IMR-90 (cell line): ENCODE data around the gene NPDC1. TPM values are rescaled to one million over a fixed set of nuclear protein-coding genes. Genes with fewer than 3 reads are reported as not detected.

Experiments
- ATAC-seq: fragments of 200-7000 bp; cut with Tn5 transposase; 2 replicates; pipeline ENCODE4 v1.9.1; 2020; ENCODE audit warnings: low read depth, mild to moderate bottlenecking, moderate library complexity
- BruUV-seq: library from RNA; stranded (reverse); fragments of 400-500 nt; replicated peaks from 2 replicates; lab custom pipeline; 2021; lab: Mats Ljungman, UMichigan
- CTCF ChIA-PET: fragments of 300-600 bp; formaldehyde crosslinking; extraction: SDS; loops from one replicate; lab custom pipeline; 2021; ENCODE audit warnings: antibody characterized with exemption; lab: Yijun Ruan, JAX
- POLR2A ChIA-PET: fragments of 300-600 bp; sonication (Branson Sonifier 250); formaldehyde crosslinking; loops from one replicate; lab custom pipeline; 2022; ENCODE audit warnings: antibody characterized with exemption; ENCODE audit not compliant: unreplicated experiment; lab: Charles Lee
- DNase-seq: peaks from one replicate; pipeline ENCODE4 v3.0.0; 2013
- H2AFZ ChIP-seq: replicated peaks from 2 replicates; pipeline ENCODE3; 2013; ENCODE audit warnings: low read length, mild to moderate bottlenecking; ENCODE audit not compliant: poor library complexity
- H2AK5ac ChIP-seq: 2 replicates; pipeline ENCODE4 v1.6.1; 2013; ENCODE audit warnings: low read depth, low read length, inconsistent platforms
- H2AK9ac ChIP-seq: replicated peaks from 2 replicates; pipeline ENCODE3; 2013; ENCODE audit warnings: mild to moderate bottlenecking, low read depth, low read length, moderate library complexity; ENCODE audit not compliant: poor library complexity
- H2BK120ac ChIP-seq: 2 replicates; pipeline ENCODE4 v1.6.1; 2013; ENCODE audit warnings: low read depth, low read length, inconsistent platforms
- H2BK15ac ChIP-seq: 3 replicates; pipeline ENCODE4 v1.6.1; 2013; ENCODE audit warnings: low read depth, low read length, inconsistent platforms
- H2BK20ac ChIP-seq: 2 replicates; pipeline ENCODE4 v1.6.1; 2013; ENCODE audit warnings: low read depth, mild to moderate bottlenecking, inconsistent platforms, low read length, moderate library complexity
- H2BK5ac ChIP-seq: 2 replicates; pipeline ENCODE4 v1.6.1; 2013; ENCODE audit warnings: mild to moderate bottlenecking, low read depth, low read length, inconsistent platforms; ENCODE audit not compliant: poor library complexity, severe bottlenecking
- H3K14ac ChIP-seq: replicated peaks from 2 replicates; pipeline ENCODE4 v1.6.1; 2013; ENCODE audit warnings: low read depth, low read length, inconsistent platforms
- H3K18ac ChIP-seq: 2 replicates; pipeline ENCODE4 v1.6.1; 2013; ENCODE audit warnings: low read depth, low read length, control low read depth
- H3K23ac ChIP-seq: 2 replicates; pipeline ENCODE4 v1.6.1; 2013; ENCODE audit warnings: low read depth, low read length, inconsistent platforms
- H3K27ac ChIP-seq: 2 replicates; pipeline ENCODE4 v1.5.1; 2013; ENCODE audit warnings: mild to moderate bottlenecking, control low read depth, low read length; ENCODE audit not compliant: insufficient read depth
- H3K27me3 ChIP-seq: 2 replicates; pipeline ENCODE4 v1.6.1; 2013; ENCODE audit warnings: low read length; ENCODE audit not compliant: control insufficient read depth, insufficient read depth
- H3K36me3 ChIP-seq: 2 replicates; pipeline ENCODE4 v1.6.1; 2013; ENCODE audit warnings: low read length, mixed read lengths; ENCODE audit not compliant: control insufficient read depth, insufficient read depth
- H3K4ac ChIP-seq: 2 replicates; pipeline ENCODE4 v1.6.1; 2013; ENCODE audit warnings: low read depth, low read length, inconsistent platforms
- H3K4me1 ChIP-seq: 2 replicates; pipeline ENCODE4 v1.6.1; 2013; ENCODE audit warnings: low read length, mixed read lengths; ENCODE audit not compliant: control insufficient read depth, insufficient read depth
- H3K4me2 ChIP-seq: 2 replicates; pipeline ENCODE4 v1.6.1; 2013; ENCODE audit warnings: low read depth, mild to moderate bottlenecking, control low read depth, low read length, moderate library complexity
- H3K4me3 ChIP-seq: 2 replicates; pipeline ENCODE4 v1.5.1; 2013; ENCODE audit warnings: low read depth, mild to moderate bottlenecking, control low read depth, low read length, moderate library complexity; ENCODE audit not compliant: insufficient read depth
- H3K56ac ChIP-seq: 2 replicates; pipeline ENCODE4 v1.6.1; 2013; ENCODE audit warnings: low read length, inconsistent platforms; ENCODE audit not compliant: insufficient read depth; ENCODE audit errors: extremely low read depth
- H3K79me1 ChIP-seq, 2 experiments: 2 replicates each; pipeline ENCODE4 v1.6.1; 2013; ENCODE audit warnings: low read length in 2 of 2, inconsistent platforms in 1 of 2, low read depth in 1 of 2
- H3K9ac ChIP-seq: 2 replicates; pipeline ENCODE4 v1.6.1; 2013; ENCODE audit warnings: low read depth, low read length, control low read depth
- H3K9me1 ChIP-seq: 2 replicates; pipeline ENCODE4 v1.6.1; 2013; ENCODE audit warnings: low read length, inconsistent platforms; ENCODE audit not compliant: insufficient read depth
- H3K9me3 ChIP-seq: 2 replicates; pipeline ENCODE4 v1.6.1; 2013; ENCODE audit warnings: low read length; ENCODE audit not compliant: control insufficient read depth, insufficient read depth
- H4K20me1 ChIP-seq: 2 replicates; pipeline ENCODE4 v1.6.1; 2013; ENCODE audit warnings: low read length, inconsistent platforms; ENCODE audit not compliant: insufficient read depth
- H4K5ac ChIP-seq: 2 replicates; pipeline ENCODE4 v1.6.1; 2013; ENCODE audit warnings: mild to moderate bottlenecking, low read depth, low read length, control low read depth
- H4K8ac ChIP-seq, 2 experiments: 2 replicates each; pipeline ENCODE4 v1.6.1; 2013; ENCODE audit warnings: low read depth in 2 of 2, low read length in 2 of 2, control low read depth in 1 of 2, inconsistent platforms in 1 of 2
- H4K91ac ChIP-seq: 2 replicates; pipeline ENCODE4 v1.6.1; 2013; ENCODE audit warnings: low read depth, low read length, inconsistent platforms; ENCODE audit not compliant: insufficient read depth
- POLR2A ChIP-seq: IDR thresholded peaks from 2 replicates; pipeline ENCODE4 v1.6.1; 2012; ENCODE audit warnings: mild to moderate bottlenecking, low read depth, low read length
- WGBS, 2 experiments: methylation state at CpG; one replicate each; pipeline versions ENCODE4 v1.1.5 to v1.1.7; 2013; ENCODE audit warnings: missing lambda C conversion rate in 2 of 2; ENCODE audit not compliant: insufficient read length in 1 of 2; ENCODE audit errors: extremely low coverage in 2 of 2; 5-methylcytosine and 5-hydroxymethylcytosine counted together
- dilution Hi-C: fragments of 300-500 bp; cut with HindIII; formaldehyde crosslinking; loops from one replicate; pipeline ENCODE4 v1.14.3; 2018; ENCODE audit warnings: low sequenced_read_pairs; ENCODE audit not compliant: unreplicated experiment
- in situ Hi-C: fragments of 300-500 bp; cut with MboI; formaldehyde crosslinking; loops from 3 replicates; pipeline ENCODE4 v1.14.3; 2019; ENCODE audit warnings: low sequenced_read_pairs, inconsistent platforms, mixed read lengths
- intact Hi-C: fragments of 100-400 bp; cut with micrococcal nuclease; formaldehyde crosslinking; loops from 2 replicates; pipeline ENCODE4 v1.10.0; 2022
- polyA plus RNA-seq, 3 experiments: library from polyadenylated mRNA; depleted of rRNA; stranded (reverse); fragments of >200 nt; gene quantifications; 2 replicates each; pipeline ENCODE4 v1.2.3, GENCODE V29; 2012; ENCODE audit warnings: low replicate concordance in 1 of 3
- total RNA-seq: library from RNA; depleted of rRNA; stranded (reverse); fragments of >200 nt; gene quantifications from 2 replicates; pipeline ENCODE4 v1.2.3, GENCODE V29; 2012

The NPDC1 gene
- total and polyA plus RNA-seq, 2 of the 4 experiments (the other 2 are of a cell fraction), result 2.7 to 58.1 TPM

- Histone ChIP-seq H2AFZ (no peak overlapping the region), H4K20me1 (no peaks in the 10 kb centered on the region; the same call in 1 of the 2 replicates), H3K4ac (no peak overlapping the region), H3K9me3 (peaks cover 6% of the 10 kb centered on the region), H2AK9ac (no peak overlapping the region), H3K27ac (no peak overlapping the region), H3K4me2 (no peak overlapping the region), H3K4me1 (peaks cover 23% of the 10 kb centered on the region), H3K14ac (no peak overlapping the region), H3K4me3 (no peak overlapping the region), H2BK20ac (no peak overlapping the region), H4K8ac (no peak overlapping the region), H3K18ac (no peak overlapping the region), H3K9me1 (peaks cover 8% of the 10 kb centered on the region), H2BK5ac (no peak overlapping the region), H3K79me1 (peaks cover 6 to 16% of the 10 kb centered on the region in 2 experiments; a peak in 3 of 4 replicates), H4K5ac (no peak overlapping the region), H4K91ac (no peak overlapping the region), H3K56ac (no peak overlapping the region), H2BK15ac (no peak overlapping the region), H2BK120ac (no peak overlapping the region), H3K36me3 (peaks cover 5% of the 10 kb centered on the region; the same call in 1 of the 2 replicates), H3K27me3 (peaks cover 2% of the 10 kb centered on the region; the same call in 1 of the 2 replicates), H3K9ac (no peak overlapping the region), H2AK5ac (no peak overlapping the region), H3K23ac (no peak overlapping the region)
- ATAC-seq, result no peak
- intact Hi-C loops (no loop called here), dilution Hi-C loops (no loop called here), in situ Hi-C loops (no loop called here)
- no TSS peak for BruUV-seq
- POLR2A ChIA-PET, result no interaction called here
- CTCF ChIA-PET, result no interaction called here
- no peak for DNase-seq
- 68% methylated on average over 29 of the region's 40 CpGs; no CpG with 5 or more reads in 1 of the 2 experiments for WGBS, 2 experiments
- TF ChIP-seq POLR2A, result no peak
Measured at GRCh38 chr9:136994888-136995230, 51.1 kb downstream of the NPDC1 start.
